GM21717 (cell line): Measurements from ENCODE around the gene KRTAP10-2.
"Not testable (repeated sequence)": the region's sequence is repeated elsewhere in the genome, so short reads cannot be mapped to it uniquely, and the experiment has no call there.

ENCODE experiments used
- ATAC-seq: cut with Tn5 transposase; IDR thresholded peaks from one replicate; pipeline ENCODE4 v1.9.1; 2021; ENCODE audit warnings: mild to moderate bottlenecking, moderate library complexity; ENCODE audit not compliant: unreplicated experiment

Gene KRTAP10-2

GRCh38 chr21:44503006-44503889 lies 48.1 kb downstream of the KRTAP10-2 start:
- ATAC-seq: not testable (repeated sequence)

GRCh38 chr21:44502171-44502958 lies 48.9 kb downstream of the KRTAP10-2 start:
- ATAC-seq: no peak
